ENCODE measurements around the gene OST4.

The OST4 gene

GRCh38 chr2:27081984-27082772 is 10.7 kb upstream of the OST4 start:
- TF ChIP-seq CTCF (IDR thresholded peaks at IDR 0.05; ENCODE audit: low read depth, low read length), result no peak
- no peak overlapping the region for H3K4me3 ChIP-seq (replicated peaks in 1 of 2; ENCODE audit: low read depth in 2 of 2, low read length in 2 of 2)
- no peak for DNase-seq (ENCODE audit: low read depth in 2 of 2)

- TF ChIP-seq CTCF (IDR thresholded peaks at IDR 0.05; ENCODE audit: low read depth, low read length), result no peak
- H3K4me3 ChIP-seq (replicated peaks in 1 of 2; ENCODE audit: low read depth in 2 of 2, low read length in 2 of 2), result peak overlapping the region; percentile 72 to 93
- DNase-seq (ENCODE audit: low read depth in 2 of 2), result no peak
Measured at GRCh38 chr2:27080603-27080936, 9.1 kb upstream of the OST4 start.

- TF ChIP-seq CTCF (IDR thresholded peaks at IDR 0.05; ENCODE audit: low read depth, low read length), result no peak
- no peak for DNase-seq (ENCODE audit: low read depth in 2 of 2)
- peak overlapping the region; percentile 72 to 93 for H3K4me3 ChIP-seq (replicated peaks in 1 of 2; ENCODE audit: low read depth in 2 of 2, low read length in 2 of 2)
Measured at GRCh38 chr2:27080140-27080469, 8.7 kb upstream of the OST4 start.

GRCh38 chr2:27079233-27080139 is 8.0 kb upstream of the OST4 start:
- no peak for TF ChIP-seq CTCF (IDR thresholded peaks at IDR 0.05; ENCODE audit: low read depth, low read length)
- no peak for DNase-seq (ENCODE audit: low read depth in 2 of 2)
- peak overlapping the region; percentile 72 to 93 for H3K4me3 ChIP-seq (replicated peaks in 1 of 2; ENCODE audit: low read depth in 2 of 2, low read length in 2 of 2)

- peak within 1 kb of the TSS; percentile 72 to 93 for H3K4me3 ChIP-seq (replicated peaks in 1 of 2; ENCODE audit: low read depth in 2 of 2, low read length in 2 of 2)
- peak; percentile 92 to 98 for DNase-seq (ENCODE audit: low read depth in 2 of 2)
- TF ChIP-seq CTCF (IDR thresholded peaks at IDR 0.05; ENCODE audit: low read depth, low read length), result no peak
Measured at GRCh38 chr2:27078267-27079194, 7.1 kb upstream of the OST4 start, which contains the start of gene EMILIN1. Gene EMILIN1, plus strand, starts transcription at chr2:27078615. Its CDS starts 451 bp downstream, at chr2:27079066.

GRCh38 chr2:27077231-27077630 is 5.8 kb upstream of the OST4 start:
- TF ChIP-seq CTCF (IDR thresholded peaks at IDR 0.05; ENCODE audit: low read depth, low read length), result no peak
- no peak for DNase-seq (ENCODE audit: low read depth in 2 of 2)
- no peak overlapping the region for H3K4me3 ChIP-seq (replicated peaks in 1 of 2; ENCODE audit: low read depth in 2 of 2, low read length in 2 of 2)

Measured in cardiac fibroblast (primary cell).